H1 (cell line): ENCODE measurements around the gene HMCES. TPM values are rescaled to one million over a fixed set of nuclear protein-coding genes. Genes with fewer than 3 reads are reported as not detected.

Source experiments
- CTCF ChIA-PET: fragments of 300-600 bp; sonication (Branson Sonifier 250); formaldehyde crosslinking; loops from one replicate; lab custom pipeline; 2021; ENCODE audit not compliant: partially characterized antibody; lab: Charles Lee
- POLR2A ChIA-PET: fragments of 300-600 bp; sonication (Branson Sonifier 250); formaldehyde crosslinking; loops from one replicate; lab custom pipeline; 2021; ENCODE audit warnings: inconsistent platforms; ENCODE audit not compliant: partially characterized antibody; lab: Charles Lee
- DNase-seq, 2 experiments: peaks; one replicate each; pipeline versions ENCODE4 v3.0.0 to v3.0.0-alpha.2; 2010 to 2022; ENCODE audit warnings: low spot score in 2 of 2, low read depth in 1 of 2, mixed read lengths in 1 of 2
- FAIRE-seq: peaks from 2 replicates; lab custom pipeline; 2011; peaks lifted over from hg19 to GRCh38; lab: Jason Lieb, UNC
- H2AFZ ChIP-seq: 2 replicates; pipeline ENCODE4 v1.8.1; 2012; ENCODE audit warnings: low read length, inconsistent platforms
- H2AK5ac ChIP-seq: 2 replicates; pipeline ENCODE4 v1.6.1; 2013; ENCODE audit warnings: low read depth, low read length
- H2BK120ac ChIP-seq: replicated peaks from 2 replicates; pipeline ENCODE3; 2013; ENCODE audit warnings: low read depth, low read length, inconsistent platforms
- H2BK12ac ChIP-seq: 2 replicates; pipeline ENCODE4 v1.6.1; 2013; ENCODE audit warnings: low read depth, low read length
- H2BK15ac ChIP-seq: 2 replicates; pipeline ENCODE4 v1.6.1; 2013; ENCODE audit warnings: low read length
- H2BK20ac ChIP-seq: 2 replicates; pipeline ENCODE4 v1.6.1; 2013; ENCODE audit warnings: low read length
- H2BK5ac ChIP-seq: 2 replicates; pipeline ENCODE4 v1.6.1; 2013; ENCODE audit warnings: low read depth, low read length
- H3K14ac ChIP-seq: 2 replicates; pipeline ENCODE4 v1.6.1; 2013; ENCODE audit warnings: inconsistent platforms; ENCODE audit not compliant: insufficient read length
- H3K18ac ChIP-seq: 2 replicates; pipeline ENCODE4 v1.6.1; 2013; ENCODE audit warnings: low read length; ENCODE audit errors: extremely low read depth
- H3K23ac ChIP-seq: 2 replicates; pipeline ENCODE4 v1.6.1; 2013; ENCODE audit warnings: inconsistent platforms; ENCODE audit not compliant: insufficient read length
- H3K23me2 ChIP-seq: 2 replicates; pipeline ENCODE4 v1.6.1; 2013; ENCODE audit warnings: low read depth, low read length
- H3K27ac ChIP-seq: 2 replicates; pipeline ENCODE4 v1.6.1; 2011; ENCODE audit warnings: low read depth, low read length, inconsistent platforms
- H3K27me3 ChIP-seq, 4 experiments: replicated peaks in 1 of 4; 1 replicate in 1 of 4; 2 replicates in 3 of 4; pipeline versions ENCODE4 v1.6.1 to v1.8.1; 2011 to 2013; ENCODE audit warnings: low read length in 3 of 4, mild to moderate bottlenecking in 3 of 4, inconsistent platforms in 2 of 4, mixed read lengths in 2 of 4, moderate library complexity in 1 of 4; ENCODE audit not compliant: control insufficient read depth in 3 of 4, insufficient read depth in 3 of 4; ENCODE audit errors: extremely low read depth in 1 of 4
- H3K36me3 ChIP-seq, 4 experiments: 2 replicates each; pipeline versions ENCODE4 v1.6.1 to v1.8.1; 2011 to 2013; ENCODE audit warnings: mild to moderate bottlenecking in 4 of 4, low read length in 3 of 4, moderate library complexity in 2 of 4, control low read depth in 1 of 4, inconsistent platforms in 1 of 4; ENCODE audit not compliant: insufficient read depth in 4 of 4, control insufficient read depth in 2 of 4
- H3K4ac ChIP-seq: replicated peaks from 2 replicates; pipeline ENCODE3; 2013; ENCODE audit warnings: low read length, low read depth, mixed read lengths, inconsistent platforms; ENCODE audit not compliant: insufficient read length
- H3K4me1 ChIP-seq, 4 experiments: replicated peaks in 1 of 4; 1 replicate in 1 of 4; 2 replicates in 3 of 4; pipeline versions ENCODE4 v1.6.1 to v1.8.1; 2011 to 2013; ENCODE audit warnings: low read length in 3 of 4, inconsistent platforms in 2 of 4, mixed read lengths in 1 of 4; ENCODE audit not compliant: insufficient read depth in 4 of 4, control insufficient read depth in 3 of 4
- H3K4me2 ChIP-seq, 2 experiments: 2 replicates each; pipeline versions ENCODE4 v1.6.1 to v1.8.1; 2011 to 2013; ENCODE audit warnings: low read depth in 2 of 2, low read length in 2 of 2, control low read depth in 1 of 2, inconsistent platforms in 1 of 2, mild to moderate bottlenecking in 1 of 2; ENCODE audit not compliant: insufficient read depth in 1 of 2
- H3K4me3 ChIP-seq, 4 experiments: fragments of 200-600, 300-600 bp in 1 of 4; sonication (generic), shearing (Covaris generic), sonication (Bioruptor Twin) in 1 of 4; 2 replicates each; pipeline versions ENCODE4 v1.5.1 to v1.8.1; 2011 to 2016; ENCODE audit warnings: low read length in 4 of 4, low read depth in 3 of 4, control low read depth in 2 of 4, inconsistent platforms in 2 of 4, mild to moderate bottlenecking in 2 of 4, mixed read lengths in 1 of 4, moderate library complexity in 1 of 4; ENCODE audit not compliant: insufficient read depth in 2 of 4; ENCODE audit errors: extremely low read depth in 1 of 4
- H3K56ac ChIP-seq: replicated peaks from 2 replicates; pipeline ENCODE3; 2013; ENCODE audit warnings: low read depth, mild to moderate bottlenecking, mixed read lengths, low read length, inconsistent platforms; ENCODE audit not compliant: insufficient read length
- H3K79me1 ChIP-seq: 2 replicates; pipeline ENCODE4 v1.6.1; 2013; ENCODE audit warnings: low read depth, low read length, control low read depth
- H3K79me2 ChIP-seq, 2 experiments: 2 replicates each; pipeline versions ENCODE4 v1.6.1 to v1.8.1; 2012 to 2013; ENCODE audit warnings: low read length in 2 of 2, mild to moderate bottlenecking in 2 of 2, inconsistent platforms in 1 of 2; ENCODE audit not compliant: insufficient read depth in 2 of 2, control insufficient read depth in 1 of 2
- H3K9ac ChIP-seq, 4 experiments: replicated peaks in 1 of 4; 1 replicate in 1 of 4; 2 replicates in 3 of 4; pipeline versions ENCODE4 v1.6.1 to v1.8.1; 2011 to 2013; ENCODE audit warnings: low read depth in 3 of 4, low read length in 3 of 4, control low read depth in 2 of 4, mild to moderate bottlenecking in 2 of 4, moderate library complexity in 2 of 4, inconsistent platforms in 1 of 4; ENCODE audit errors: extremely low read depth in 1 of 4
- H3K9me3 ChIP-seq, 2 experiments: 2 replicates each; pipeline versions ENCODE4 v1.6.1 to v1.8.1; 2012 to 2013; ENCODE audit warnings: mild to moderate bottlenecking in 2 of 2, moderate library complexity in 2 of 2, control low read depth in 1 of 2, inconsistent platforms in 1 of 2, low read depth in 1 of 2, low read length in 1 of 2, mixed read lengths in 1 of 2; ENCODE audit not compliant: insufficient read depth in 2 of 2
- H4K20me1 ChIP-seq, 2 experiments: replicated peaks in 1 of 2; 2 replicates each; pipeline versions ENCODE3 to v1.8.1; 2011 to 2013; ENCODE audit warnings: inconsistent platforms in 2 of 2, low read length in 2 of 2, mild to moderate bottlenecking in 1 of 2; ENCODE audit not compliant: insufficient read depth in 2 of 2, control insufficient read depth in 1 of 2
- H4K5ac ChIP-seq: 2 replicates; pipeline ENCODE4 v1.6.1; 2013; ENCODE audit warnings: low read length, low read depth, mixed read lengths, inconsistent platforms; ENCODE audit not compliant: insufficient read length
- H4K8ac ChIP-seq: 2 replicates; pipeline ENCODE4 v1.8.0; 2013; ENCODE audit warnings: mild to moderate bottlenecking, moderate library complexity, low read length, inconsistent platforms; ENCODE audit not compliant: insufficient read depth; ENCODE audit errors: extremely low read depth
- H4K91ac ChIP-seq: replicated peaks from 2 replicates; pipeline ENCODE3; 2013; ENCODE audit warnings: low read length, mixed read lengths, inconsistent platforms; ENCODE audit not compliant: insufficient read length
- CEBPB ChIP-seq: IDR thresholded peaks from 2 replicates; pipeline ENCODE4 v1.6.1; 2012; ENCODE audit warnings: low read depth, low read length
- CREB1 ChIP-seq: IDR thresholded peaks from 2 replicates; pipeline ENCODE4 v1.6.1; 2012; ENCODE audit warnings: inconsistent platforms
- EGR1 ChIP-seq: IDR thresholded peaks from 2 replicates; pipeline ENCODE4 v1.6.1; 2011; ENCODE audit warnings: low read depth, low read length, borderline replicate concordance
- EZH2 ChIP-seq: fragments of 200-600 bp; sonication (generic); IDR thresholded peaks from 2 replicates; pipeline ENCODE4 v1.7.1; 2012; ENCODE audit warnings: low read depth, mild to moderate bottlenecking, moderate library complexity, low read length, inconsistent platforms; ENCODE audit not compliant: severe bottlenecking
- GTF2F1 ChIP-seq: IDR thresholded peaks from 2 replicates; pipeline ENCODE4 v1.6.1; 2012; ENCODE audit warnings: low read depth, low read length, improper control_type of control experiment, borderline replicate concordance
- HDAC6 ChIP-seq: IDR thresholded peaks from one replicate; pipeline ENCODE4 v1.7.1; 2012; ENCODE audit warnings: low read depth, mild to moderate bottlenecking, inconsistent platforms, low read length, moderate library complexity
- JUND ChIP-seq: IDR thresholded peaks from 2 replicates; pipeline ENCODE4 v1.6.1; 2011; ENCODE audit warnings: mild to moderate bottlenecking, improper control_type of control experiment, low read length
- KDM5A ChIP-seq: fragments of 200-600 bp; IDR thresholded peaks from 2 replicates; pipeline ENCODE4 v1.7.1; 2012; ENCODE audit warnings: mild to moderate bottlenecking, low read length, inconsistent platforms, mixed read lengths
- POLR2A ChIP-seq, 2 experiments: IDR thresholded peaks; 1 replicate in 1 of 2; 2 replicates in 1 of 2; pipeline ENCODE4 v1.6.1; 2011; ENCODE audit warnings: low read depth in 2 of 2, low read length in 2 of 2, mild to moderate bottlenecking in 2 of 2; ENCODE audit errors: control extremely low read depth in 1 of 2
- RBBP5 ChIP-seq: IDR thresholded peaks from 2 replicates; pipeline ENCODE4 v1.7.1; 2012; ENCODE audit warnings: low read depth, mild to moderate bottlenecking, inconsistent platforms, low read length, moderate library complexity, borderline replicate concordance
- SP4 ChIP-seq: IDR thresholded peaks from 2 replicates; pipeline ENCODE4 v1.6.1; 2012; ENCODE audit warnings: low read length, inconsistent platforms
- USF2 ChIP-seq: IDR thresholded peaks from 2 replicates; pipeline ENCODE4 v1.6.1; 2011; ENCODE audit warnings: low read length, improper control_type of control experiment
- WGBS, 2 experiments: shearing (Covaris generic) in 1 of 2; methylation state at CpG; one replicate each; pipeline versions ENCODE4 v1.1.6 to v1.1.7; 2013 to 2015; ENCODE audit warnings: low lambda C conversion rate in 2 of 2, mixed read lengths in 2 of 2, inconsistent platforms in 1 of 2, low coverage in 1 of 2, missing lambda C conversion rate in 1 of 2; ENCODE audit not compliant: insufficient replicate concordance in 2 of 2, insufficient coverage in 1 of 2, insufficient read length in 1 of 2; ENCODE audit errors: extremely low coverage in 1 of 2, missing lambda C conversion rate in 1 of 2; 5-methylcytosine and 5-hydroxymethylcytosine counted together
- polyA plus RNA-seq, 7 experiments: library from polyadenylated mRNA; depleted of rRNA in 3 of 7; stranded (reverse) in 5 of 7; unstranded in 2 of 7; fragments of >200 nt in 5 of 7; fragments of 200-250 nt in 2 of 7; gene quantifications; 1 replicate in 5 of 7; 2 replicates in 1 of 7; 4 replicates in 1 of 7; pipeline versions ENCODE4 v1.2.1 to v1.2.3, GENCODE V29; 2011 to 2013; ENCODE audit warnings: missing spikeins in 2 of 7, mixed read lengths in 2 of 7
- total RNA-seq: library from RNA; stranded (reverse); fragmentation: NEBNext Ultra II Directional; extraction: Animal tissue kit (Norgen Biotek cat#: 25700); gene quantifications from 2 replicates; pipeline ENCODE4 v1.2.1, GENCODE V29; 2021

HMCES gene
- total and polyA plus RNA-seq, 2 of the 8 experiments (the other 6 are each of a cell fraction or from before 2014, with no cell fraction given) = 27.6 to 49.5 TPM

- no peak overlapping the region for H2BK15ac ChIP-seq
- peaks cover 7% of the 10 kb centered on the region; the same call in 1 of the 2 replicates for H3K23me2 ChIP-seq
- no peaks in the 10 kb centered on the region for H3K36me3 ChIP-seq
- DNase-seq (no peak), FAIRE-seq (no peak)
- WGBS, 2 experiments = 75% methylated on average over 6 of the region's 6 CpGs; no CpG with 5 or more reads in 1 of the 2 experiments
- H3K23ac ChIP-seq = no peak overlapping the region
- H2AFZ ChIP-seq = no peak overlapping the region
- no peak overlapping the region for H3K56ac ChIP-seq
- no peak overlapping the region for H4K91ac ChIP-seq
- CTCF ChIA-PET = interaction anchor here (0.6 to 2.6 kb wide), 6 partner anchors 20 to 311 kb away, joined by 3 to 13 read pairs (median 6); a partner anchor contains a TSS
- H3K27ac ChIP-seq = no peak overlapping the region
- no peak overlapping the region for H3K4me3 ChIP-seq
- H4K8ac ChIP-seq = no peak overlapping the region
- no peak overlapping the region for H2BK5ac ChIP-seq
- no peak overlapping the region for H2BK12ac ChIP-seq
- no peak overlapping the region for H2AK5ac ChIP-seq
- no peak overlapping the region for H3K4me2 ChIP-seq
- H3K18ac ChIP-seq = no peak overlapping the region
- no peak overlapping the region for H3K9ac ChIP-seq
- no peaks in the 10 kb centered on the region for H3K79me1 ChIP-seq
- no peaks in the 10 kb centered on the region for H3K9me3 ChIP-seq
- no peak overlapping the region for H2BK120ac ChIP-seq
- H4K5ac ChIP-seq = no peak overlapping the region
- H3K14ac ChIP-seq = no peak overlapping the region
- H3K27me3 ChIP-seq = no peaks in the 10 kb centered on the region
- H3K79me2 ChIP-seq = peaks cover 0 to 7% of the 10 kb centered on the region in 2 experiments; a peak in 2 of 4 replicates
- no peaks in the 10 kb centered on the region for H4K20me1 ChIP-seq
- peaks cover 0 to 10% (median 3%) of the 10 kb centered on the region in 4 experiments; a peak in 6 of 7 replicates for H3K4me1 ChIP-seq
- H3K4ac ChIP-seq = no peak overlapping the region
- POLR2A ChIA-PET = interaction anchor here (0.9 to 4.5 kb wide), 5 partner anchors 8 to 103 kb away, joined by 3 to 27 read pairs (median 3); a partner anchor contains a TSS
- H2BK20ac ChIP-seq = no peak overlapping the region
- TF ChIP-seq RBBP5 (no peak), JUND (no peak), EZH2 (no peak), CREB1 (no peak), SP4 (no peak), EGR1 (no peak), KDM5A (no peak), CEBPB (no peak), GTF2F1 (no peak), HDAC6 (no peak), USF2 (no peak), POLR2A (IDR thresholded peaks at IDR 0.05; ENCODE audit: control extremely low read depth in 1 of 2, low read depth in 2 of 2, low read length in 2 of 2) (no peak)
Measured at GRCh38 chr3:129282727-129283327, 4.2 kb downstream of the HMCES start.
